Liver (tissue), 9 donors: ENCODE results near the gene SPRYD4. TPM values are rescaled to one million over a fixed set of nuclear protein-coding genes. Genes with fewer than 3 reads are reported as not detected.
"Not testable (repeated sequence)": the region's sequence is repeated elsewhere in the genome, so short reads cannot be mapped to it uniquely, and the experiment has no call there.

ENCODE experiments used
- DNase-seq: peaks from one replicate; pipeline ENCODE4 v3.0.0-alpha.2; 2017; ENCODE audit warnings: low spot score
- H3K27ac ChIP-seq, 2 donors: one replicate each; pipeline ENCODE4 v1.7.0; 2013; ENCODE audit warnings: inconsistent platforms in 2 of 2, low read length in 2 of 2, control low read depth in 1 of 2, low read depth in 1 of 2, mild to moderate bottlenecking in 1 of 2
- H3K27me3 ChIP-seq, 4 donors: one replicate each; pipeline versions ENCODE4 v1.6.1 to v1.7.0; 2013; ENCODE audit warnings: low read length in 3 of 4, inconsistent platforms in 1 of 4, mild to moderate bottlenecking in 1 of 4, moderate library complexity in 1 of 4; ENCODE audit not compliant: control insufficient read depth in 4 of 4, insufficient read depth in 4 of 4
- H3K36me3 ChIP-seq, 4 donors: one replicate each; pipeline versions ENCODE4 v1.6.1 to v1.7.0; 2013; ENCODE audit warnings: low read length in 3 of 4, mild to moderate bottlenecking in 3 of 4, low read depth in 1 of 4, moderate library complexity in 1 of 4; ENCODE audit not compliant: control insufficient read depth in 4 of 4, insufficient read depth in 3 of 4
- H3K4me1 ChIP-seq, 4 donors: one replicate each; pipeline versions ENCODE4 v1.6.1 to v1.7.0; 2013; ENCODE audit warnings: low read length in 3 of 4, mild to moderate bottlenecking in 3 of 4, moderate library complexity in 1 of 4; ENCODE audit not compliant: control insufficient read depth in 4 of 4, insufficient read depth in 4 of 4
- H3K4me3 ChIP-seq, 3 donors: one replicate each; pipeline versions ENCODE4 v1.6.1 to v1.7.0; 2013; ENCODE audit warnings: low read length in 3 of 3, control low read depth in 1 of 3, low read depth in 1 of 3, mild to moderate bottlenecking in 1 of 3
- H3K9ac ChIP-seq, 2 donors: one replicate each; pipeline ENCODE4 v1.7.0; 2013; ENCODE audit warnings: low read length in 2 of 2, mild to moderate bottlenecking in 2 of 2, moderate library complexity in 2 of 2, control low read depth in 1 of 2, low read depth in 1 of 2
- H3K9me3 ChIP-seq, 4 donors: one replicate each; pipeline versions ENCODE4 v1.6.1 to v1.7.0; 2013; ENCODE audit warnings: low read length in 3 of 4; ENCODE audit not compliant: control insufficient read depth in 4 of 4
- CTCF ChIP-seq: fragments of 150-350 bp; IDR thresholded peaks from 2 replicates; pipeline ENCODE4 v1.5.1; 2017; ENCODE audit warnings: improper control_type of control experiment, low read depth, low read length; ENCODE audit not compliant: missing input control
- RAD21 ChIP-seq, 2 donors: IDR thresholded peaks; 2 replicates each; pipeline ENCODE4 v1.6.1; 2016; ENCODE audit warnings: antibody characterized with exemption in 2 of 2, mild to moderate bottlenecking in 2 of 2
- WGBS: extraction: QIAGEN DNeasy Blood & Tissue Kit; methylation state at CpG from one replicate; pipeline ENCODE4 v1.1.7; 2013; 5-methylcytosine and 5-hydroxymethylcytosine counted together
- polyA plus RNA-seq, 2 donors: library from polyadenylated mRNA; stranded (reverse) in 1 of 2; unstranded in 1 of 2; fragments of 200-250 nt in 1 of 2; fragments of >200 nt in 1 of 2; fragmentation: Nextera tagmentation in 1 of 2; extraction: Ambion mirVana in 1 of 2; gene quantifications; one replicate each; pipeline versions ENCODE4 v1.2.1 to v1.2.3, GENCODE V29; 2013 to 2015
- total RNA-seq, 2 donors: library from RNA; depleted of rRNA; stranded (reverse); fragments of >200 nt; gene quantifications; one replicate each; pipeline ENCODE4 v1.2.3, GENCODE V29; 2014
- donor health status: healthy.
- donor health status: healthy.
- donor health status: healthy.
- donor health status: healthy.
- donor health status: healthy.

SPRYD4 gene
- total and polyA plus RNA-seq, 4 donors: 3.8 to 13.0 (median 7.6) TPM

GRCh38 chr12:56494481-56494880 is 26.1 kb downstream of the SPRYD4 start:
- 98% methylated on average over 27 of the region's 27 CpGs for WGBS
- not testable (repeated sequence) for H3K27me3 ChIP-seq, H3K9me3 ChIP-seq, DNase-seq, H3K36me3 ChIP-seq, H3K9ac ChIP-seq, H3K27ac ChIP-seq, H3K4me1 ChIP-seq, H3K4me3 ChIP-seq

- H3K36me3 ChIP-seq, H3K9ac ChIP-seq, H3K9me3 ChIP-seq, H3K4me1 ChIP-seq, H3K4me3 ChIP-seq, DNase-seq, H3K27me3 ChIP-seq, H3K27ac ChIP-seq: not testable (repeated sequence)
- TF ChIP-seq CTCF (peak; percentile 18), RAD21 (IDR thresholded peaks at IDR 0.05) (peak; percentile 17 to 30)
- WGBS: 19% methylated on average over 17 of the region's 17 CpGs
These were observed 28.3 kb downstream of the SPRYD4 start for GRCh38 chr12:56496704-56497103.

- H3K9ac ChIP-seq, H3K27me3 ChIP-seq, H3K4me1 ChIP-seq, H3K27ac ChIP-seq, H3K36me3 ChIP-seq, H3K4me3 ChIP-seq, DNase-seq, H3K9me3 ChIP-seq: not testable (repeated sequence)
- WGBS: 67% methylated on average over 14 of the region's 14 CpGs
These were observed 29.9 kb downstream of the SPRYD4 start for GRCh38 chr12:56498126-56498902.

- H3K4me1 ChIP-seq, H3K27ac ChIP-seq, DNase-seq, H3K27me3 ChIP-seq, H3K9ac ChIP-seq, H3K4me3 ChIP-seq, H3K9me3 ChIP-seq, H3K36me3 ChIP-seq: not testable (repeated sequence)
- WGBS: 89% methylated on average over 9 of the region's 9 CpGs
These were observed 31.1 kb downstream of the SPRYD4 start for GRCh38 chr12:56499452-56499851.

- H3K4me1 ChIP-seq, H3K36me3 ChIP-seq, H3K9me3 ChIP-seq, H3K4me3 ChIP-seq, DNase-seq, H3K27ac ChIP-seq, H3K9ac ChIP-seq, H3K27me3 ChIP-seq: not testable (repeated sequence)
- 91% methylated on average over 13 of the region's 13 CpGs for WGBS
These were observed 31.5 kb downstream of the SPRYD4 start for GRCh38 chr12:56499879-56500278.
